Neuronal stem cell (in vitro differentiated cells): ENCODE results near the gene UBE2F.
A peak's percentile ranks its signal among the peaks of the same experiment; 100 is the strongest.
"Not testable (repeated sequence)": the region's sequence is repeated elsewhere in the genome, so short reads cannot be mapped to it uniquely, and the experiment has no call there.

Experiments
- DNase-seq: peaks from one replicate; pipeline ENCODE4 v3.0.0-alpha.2; 2013; ENCODE audit warnings: low spot score
- H2AFZ ChIP-seq: one replicate; pipeline ENCODE4 v1.6.1; 2013; ENCODE audit warnings: mild to moderate bottlenecking, low read length, inconsistent platforms
- H2AK5ac ChIP-seq: 2 replicates; pipeline ENCODE4 v1.6.1; 2013; ENCODE audit warnings: low read depth, mild to moderate bottlenecking, inconsistent platforms, low read length, moderate library complexity, mixed read lengths
- H2BK120ac ChIP-seq: 2 replicates; pipeline ENCODE4 v1.6.1; 2013; ENCODE audit warnings: low read depth, mild to moderate bottlenecking, inconsistent platforms, low read length, moderate library complexity, mixed read lengths
- H2BK12ac ChIP-seq: one replicate; pipeline ENCODE4 v1.6.1; 2013; ENCODE audit warnings: low read length, inconsistent platforms
- H2BK15ac ChIP-seq: 2 replicates; pipeline ENCODE4 v1.6.1; 2013; ENCODE audit warnings: mild to moderate bottlenecking, low read length, inconsistent platforms, mixed read lengths
- H2BK5ac ChIP-seq: one replicate; pipeline ENCODE4 v1.6.1; 2013; ENCODE audit warnings: inconsistent platforms, mild to moderate bottlenecking, low read length, moderate library complexity
- H3K14ac ChIP-seq: one replicate; pipeline ENCODE4 v1.6.1; 2013; ENCODE audit warnings: low read length, inconsistent platforms
- H3K18ac ChIP-seq: 2 replicates; pipeline ENCODE4 v1.6.1; 2013; ENCODE audit warnings: low read length, inconsistent platforms
- H3K23ac ChIP-seq: 2 replicates; pipeline ENCODE4 v1.6.1; 2013; ENCODE audit warnings: low read depth, mild to moderate bottlenecking, mixed read lengths, low read length, inconsistent platforms; ENCODE audit not compliant: poor library complexity
- H3K27ac ChIP-seq: replicated peaks from 3 replicates; pipeline ENCODE4 v1.5.1; 2013; ENCODE audit warnings: low read length, inconsistent platforms
- H3K27me3 ChIP-seq, 3 experiments: 2 replicates each; pipeline ENCODE4 v1.6.1; 2013; ENCODE audit warnings: low read length in 3 of 3, mild to moderate bottlenecking in 2 of 3, inconsistent platforms in 1 of 3, low read depth in 1 of 3, mixed read lengths in 1 of 3, moderate library complexity in 1 of 3; ENCODE audit not compliant: control insufficient read depth in 3 of 3, insufficient read depth in 3 of 3
- H3K36me3 ChIP-seq, 2 donors: replicated peaks in 1 of 2; 2 replicates each; pipeline ENCODE4 v1.6.1; 2013; ENCODE audit warnings: low read length in 2 of 2; ENCODE audit not compliant: control insufficient read depth in 2 of 2, insufficient read depth in 2 of 2
- H3K4ac ChIP-seq: 2 replicates; pipeline ENCODE4 v1.6.1; 2013; ENCODE audit warnings: inconsistent platforms, mild to moderate bottlenecking, low read length, moderate library complexity
- H3K4me1 ChIP-seq, 2 donors: 1 replicate in 1 of 2; 2 replicates in 1 of 2; pipeline ENCODE4 v1.6.1; 2013; ENCODE audit warnings: low read length in 2 of 2, low read depth in 1 of 2; ENCODE audit not compliant: control insufficient read depth in 2 of 2, insufficient read depth in 1 of 2
- H3K4me2 ChIP-seq: one replicate; pipeline ENCODE4 v1.6.1; 2013; ENCODE audit warnings: mild to moderate bottlenecking, low read length, inconsistent platforms; ENCODE audit not compliant: insufficient read depth, poor library complexity, severe bottlenecking
- H3K4me3 ChIP-seq, 2 donors: 2 replicates each; pipeline ENCODE4 v1.5.1; 2013; ENCODE audit warnings: low read length in 2 of 2, mild to moderate bottlenecking in 2 of 2, inconsistent platforms in 1 of 2, moderate library complexity in 1 of 2
- H3K79me1 ChIP-seq: one replicate; pipeline ENCODE4 v1.6.1; 2013; ENCODE audit warnings: low read depth, mild to moderate bottlenecking, inconsistent platforms, low read length, moderate library complexity
- H3K9ac ChIP-seq: one replicate; pipeline ENCODE4 v1.6.1; 2013; ENCODE audit warnings: mild to moderate bottlenecking, low read depth, low read length, inconsistent platforms; ENCODE audit not compliant: poor library complexity
- H3K9me3 ChIP-seq, 2 donors: replicated peaks in 1 of 2; 2 replicates each; pipeline versions ENCODE3 to v1.6.1; 2013; ENCODE audit warnings: low read length in 2 of 2, mild to moderate bottlenecking in 2 of 2, inconsistent platforms in 1 of 2, low read depth in 1 of 2, mixed read lengths in 1 of 2, moderate library complexity in 1 of 2; ENCODE audit not compliant: control insufficient read depth in 2 of 2, insufficient read depth in 1 of 2
- H4K8ac ChIP-seq: one replicate; pipeline ENCODE4 v1.6.1; 2013; ENCODE audit warnings: low read depth, mild to moderate bottlenecking, inconsistent platforms, low read length, moderate library complexity
- H4K91ac ChIP-seq: one replicate; pipeline ENCODE4 v1.6.1; 2013; ENCODE audit warnings: low read length, low read depth, mild to moderate bottlenecking, inconsistent platforms; ENCODE audit not compliant: poor library complexity
- WGBS, 2 donors: extraction: QIAGEN DNeasy Blood & Tissue Kit; methylation state at CpG; one replicate each; pipeline ENCODE4 v1.1.7; 2013; ENCODE audit warnings: missing lambda C conversion rate in 2 of 2, mixed read lengths in 1 of 2; ENCODE audit not compliant: insufficient read length in 2 of 2, insufficient replicate concordance in 1 of 2; ENCODE audit errors: extremely low coverage in 2 of 2; 5-methylcytosine and 5-hydroxymethylcytosine counted together

UBE2F gene

GRCh38 chr2:238057696-238058575 lies 91.1 kb downstream of the UBE2F start:
- H3K27me3 ChIP-seq, H3K9ac ChIP-seq, H3K36me3 ChIP-seq, H2AK5ac ChIP-seq, H2BK5ac ChIP-seq, H4K8ac ChIP-seq, H3K23ac ChIP-seq, H2AFZ ChIP-seq, H3K79me1 ChIP-seq, H3K4me2 ChIP-seq, H3K27ac ChIP-seq, H2BK12ac ChIP-seq, H3K4me3 ChIP-seq, H3K14ac ChIP-seq, H3K4me1 ChIP-seq, H2BK120ac ChIP-seq, H4K91ac ChIP-seq, H3K18ac ChIP-seq, DNase-seq, H3K9me3 ChIP-seq, H3K4ac ChIP-seq, H2BK15ac ChIP-seq: not testable (repeated sequence)
- WGBS, 2 donors = no CpG with 5 or more reads among the region's 44 CpGs

DNA sequence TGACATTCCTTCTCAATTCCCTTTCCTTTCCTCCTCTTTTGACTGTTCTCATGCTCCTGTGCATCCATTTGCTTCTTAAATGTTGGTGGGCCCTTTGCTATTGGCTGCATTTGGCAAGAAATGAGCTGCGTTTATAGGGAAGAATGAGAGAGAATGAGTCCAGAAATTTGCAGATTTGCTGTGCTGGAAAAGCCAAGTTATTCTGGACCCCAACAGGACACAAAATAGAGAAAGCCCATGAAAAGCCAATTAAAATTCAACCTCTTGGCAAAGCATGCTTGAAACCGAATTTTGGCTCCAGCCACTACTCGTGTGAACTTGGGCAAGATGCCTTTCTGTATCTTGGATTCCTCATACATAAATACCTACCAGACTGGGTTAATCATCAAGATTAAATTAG lies 92.7 kb downstream of the UBE2F start:
- Histone ChIP-seq H4K91ac (no peak overlapping the region), H3K9ac (no peak overlapping the region), H2BK15ac (no peak overlapping the region), H3K18ac (no peak overlapping the region), H2BK120ac (no peak overlapping the region), H2BK5ac (no peak overlapping the region), H3K9me3 (no peaks in the 10 kb centered on the region), H2AK5ac (no peak overlapping the region), H3K36me3 (peaks cover 3 to 7% of the 10 kb centered on the region in 2 donors), H3K4me3 (peak overlapping the region in 1 of 2 donors; percentile 85), H3K27me3 (no peaks in the 10 kb centered on the region), H3K27ac (no peak overlapping the region), H3K23ac (no peak overlapping the region), H4K8ac (no peak overlapping the region), H3K4ac (no peak overlapping the region), H2BK12ac (no peak overlapping the region), H3K4me1 (peaks cover 5 to 8% of the 10 kb centered on the region in 2 donors), H2AFZ (no peak overlapping the region), H3K14ac (no peak overlapping the region), H3K4me2 (no peak overlapping the region), H3K79me1 (no peaks in the 10 kb centered on the region)
- no peak for DNase-seq
- WGBS, 2 donors = no CpG with 5 or more reads among the region's 3 CpGs

- Histone ChIP-seq H3K4me3 (peak overlapping the region; percentile 84 to 85), H4K91ac (no peak overlapping the region), H3K27me3 (no peaks in the 10 kb centered on the region), H3K27ac (peak overlapping the region; percentile 80), H3K18ac (peak overlapping the region; percentile 94), H2BK120ac (peak overlapping the region; percentile 69), H2BK12ac (no peak overlapping the region), H3K4me2 (peak overlapping the region; percentile 71), H3K23ac (peak overlapping the region; percentile 100), H3K36me3 (peaks cover 3 to 13% of the 10 kb centered on the region in 2 donors), H3K9me3 (no peaks in the 10 kb centered on the region), H3K9ac (peak overlapping the region; percentile 96), H2AK5ac (no peak overlapping the region), H3K14ac (peak overlapping the region; percentile 96), H2BK15ac (no peak overlapping the region), H4K8ac (peak overlapping the region; percentile 97), H2AFZ (peak overlapping the region; percentile 95), H3K4me1 (peaks cover 5 to 8% of the 10 kb centered on the region in 2 donors), H3K4ac (no peak overlapping the region), H3K79me1 (no peaks in the 10 kb centered on the region), H2BK5ac (peak overlapping the region; percentile 83)
- no peak for DNase-seq
- WGBS, 2 donors = no CpG with 5 or more reads among the region's 18 CpGs
Observed at GRCh38 chr2:238060096-238060541, 93.3 kb downstream of the UBE2F start.

GRCh38 chr2:238060542-238061314 lies 93.9 kb downstream of the UBE2F start, which contains the start of gene SCLY:
SCLY (plus strand) TSS chr2:238061001; CDS start chr2:238061055, 54 bp downstream.
- H2AFZ ChIP-seq = peak within 1 kb of the TSS; percentile 95
- peak within 1 kb of the TSS; percentile 80 for H3K27ac ChIP-seq
- DNase-seq = peak; percentile 99
- peak within 1 kb of the TSS; percentile 97 for H4K8ac ChIP-seq
- H3K18ac ChIP-seq = peak within 1 kb of the TSS; percentile 95
- H3K4ac ChIP-seq = no peak within 1 kb of the TSS
- H2BK120ac ChIP-seq = peak within 1 kb of the TSS; percentile 69
- H2BK5ac ChIP-seq = peak within 1 kb of the TSS; percentile 85
- H3K23ac ChIP-seq = peak within 1 kb of the TSS; percentile 100
- no peaks in the 10 kb centered on the region for H3K27me3 ChIP-seq
- WGBS, 2 donors = no CpG with 5 or more reads among the region's 98 CpGs
- H4K91ac ChIP-seq = no peak within 1 kb of the TSS
- peak within 1 kb of the TSS; percentile 96 for H3K9ac ChIP-seq
- peak within 1 kb of the TSS; percentile 85 to 99 for H3K4me3 ChIP-seq
- peaks cover 5 to 8% of the 10 kb centered on the region in 2 donors for H3K4me1 ChIP-seq
- peak within 1 kb of the TSS; percentile 69 for H2BK15ac ChIP-seq
- no peaks in the 10 kb centered on the region for H3K79me1 ChIP-seq
- H3K9me3 ChIP-seq = no peaks in the 10 kb centered on the region
- peak within 1 kb of the TSS; percentile 82 for H3K4me2 ChIP-seq
- H2BK12ac ChIP-seq = no peak within 1 kb of the TSS
- peak within 1 kb of the TSS; percentile 96 for H3K14ac ChIP-seq
- peak within 1 kb of the TSS; percentile 40 for H2AK5ac ChIP-seq
- H3K36me3 ChIP-seq = peaks cover 3 to 18% of the 10 kb centered on the region in 2 donors
